H1 (cell line): ENCODE measurements around the gene OCEL1. TPM values are rescaled to one million over a fixed set of nuclear protein-coding genes. Genes with fewer than 3 reads are reported as not detected.

Experiments
- BACH1 ChIP-seq: IDR thresholded peaks from 2 replicates; pipeline ENCODE4 v1.6.1; 2012; ENCODE audit warnings: low read length, improper control_type of control experiment
- CBX5 ChIP-seq: fragments of 300-800, 300-1000 bp; sonication (generic); IDR thresholded peaks from 2 replicates; pipeline ENCODE4 v1.7.1; 2016; ENCODE audit warnings: antibody characterized with exemption, low read length, low read depth
- CBX8 ChIP-seq: fragments of 300-800, 300-1000 bp; sonication (generic); IDR thresholded peaks from 2 replicates; pipeline ENCODE4 v1.7.1; 2016; ENCODE audit warnings: low read depth, low read length, borderline replicate concordance
- EGR1 ChIP-seq: IDR thresholded peaks from 2 replicates; pipeline ENCODE4 v1.6.1; 2011; ENCODE audit warnings: low read depth, low read length, borderline replicate concordance
- KDM1A ChIP-seq: fragments of 200-600, 300-600 bp; sonication (generic); IDR thresholded peaks from 2 replicates; pipeline ENCODE4 v1.7.1; 2016; ENCODE audit warnings: mild to moderate bottlenecking, low read length, borderline replicate concordance
- RXRA ChIP-seq: IDR thresholded peaks from 2 replicates; pipeline ENCODE4 v1.6.1; 2011; ENCODE audit warnings: low read depth, mild to moderate bottlenecking, low read length, moderate library complexity; ENCODE audit not compliant: insufficient read depth
- SIN3A ChIP-seq, 2 experiments: IDR thresholded peaks in 1 of 2; conservative IDR thresholded peaks in 1 of 2; 2 replicates each; pipeline ENCODE4 v1.6.1; 2011 to 2012; ENCODE audit warnings: low read length in 2 of 2, improper control_type of control experiment in 1 of 2, low read depth in 1 of 2, mild to moderate bottlenecking in 1 of 2
- SIRT6 ChIP-seq: IDR thresholded peaks from one replicate; pipeline ENCODE4 v1.7.1; 2012; ENCODE audit warnings: low read length, inconsistent platforms
- SP4 ChIP-seq: IDR thresholded peaks from 2 replicates; pipeline ENCODE4 v1.6.1; 2012; ENCODE audit warnings: low read length, inconsistent platforms
- ZNF274 ChIP-seq: IDR thresholded peaks from 2 replicates; pipeline ENCODE4 v1.7.0; 2012; ENCODE audit warnings: low read length, borderline replicate concordance; ENCODE audit errors: extremely low read depth
- polyA plus RNA-seq, 7 experiments: library from polyadenylated mRNA; depleted of rRNA in 3 of 7; stranded (reverse) in 5 of 7; unstranded in 2 of 7; fragments of >200 nt in 5 of 7; fragments of 200-250 nt in 2 of 7; gene quantifications; 1 replicate in 5 of 7; 2 replicates in 1 of 7; 4 replicates in 1 of 7; pipeline versions ENCODE4 v1.2.1 to v1.2.3, GENCODE V29; 2011 to 2013; ENCODE audit warnings: missing spikeins in 2 of 7, mixed read lengths in 2 of 7
- total RNA-seq: library from RNA; stranded (reverse); fragmentation: NEBNext Ultra II Directional; extraction: Animal tissue kit (Norgen Biotek cat#: 25700); gene quantifications from 2 replicates; pipeline ENCODE4 v1.2.1, GENCODE V29; 2021
- TF ChIP-seq, protein P1 (sequence below): fragments of 300-600 bp; sonication (generic); IDR thresholded peaks from 2 replicates; pipeline ENCODE4 v1.7.1; 2012; ENCODE audit warnings: low read length, moderate library complexity, mild to moderate bottlenecking, inconsistent platforms; ENCODE audit not compliant: insufficient replicate concordance

Gene OCEL1
- total and polyA plus RNA-seq, 2 of the 8 experiments (the other 6 are each of a cell fraction or from before 2014, with no cell fraction given): 13.3 to 32.6 TPM

DNA sequence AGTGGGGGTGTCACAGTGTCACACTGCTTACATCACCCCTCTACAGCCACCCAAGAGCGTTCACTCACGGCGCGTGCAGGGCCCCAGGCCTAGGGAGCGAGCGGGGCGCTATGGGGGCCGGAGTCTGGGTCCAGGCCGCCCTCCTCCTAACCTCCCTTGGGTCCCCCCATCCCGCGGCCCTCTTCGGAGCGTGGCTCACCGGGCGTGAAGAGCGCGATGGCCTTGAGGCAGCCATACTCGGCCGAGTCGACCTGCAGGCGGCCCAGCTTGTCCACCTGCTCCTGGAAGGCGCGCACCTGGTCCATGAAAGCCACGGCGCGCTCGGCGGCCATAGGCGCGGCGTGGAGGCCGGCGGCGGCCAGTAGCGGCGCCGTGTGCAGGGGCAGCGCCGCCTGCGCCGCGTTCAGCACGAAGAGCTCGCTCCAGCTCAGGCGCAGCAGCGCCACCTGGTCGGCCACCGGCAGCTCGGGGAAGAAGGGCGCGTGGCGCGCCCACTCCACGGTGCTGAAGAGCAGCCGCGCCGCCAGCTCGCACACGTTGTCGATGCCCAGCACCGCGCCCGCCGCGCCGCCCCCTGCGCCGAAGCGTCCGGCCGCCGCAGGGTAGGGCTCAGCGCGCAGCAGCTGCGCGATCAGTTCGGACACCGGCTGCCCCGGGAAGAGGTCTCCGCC lies 9.4 kb downstream of the OCEL1 start (continued):
- TF ChIP-seq, protein P1, sequence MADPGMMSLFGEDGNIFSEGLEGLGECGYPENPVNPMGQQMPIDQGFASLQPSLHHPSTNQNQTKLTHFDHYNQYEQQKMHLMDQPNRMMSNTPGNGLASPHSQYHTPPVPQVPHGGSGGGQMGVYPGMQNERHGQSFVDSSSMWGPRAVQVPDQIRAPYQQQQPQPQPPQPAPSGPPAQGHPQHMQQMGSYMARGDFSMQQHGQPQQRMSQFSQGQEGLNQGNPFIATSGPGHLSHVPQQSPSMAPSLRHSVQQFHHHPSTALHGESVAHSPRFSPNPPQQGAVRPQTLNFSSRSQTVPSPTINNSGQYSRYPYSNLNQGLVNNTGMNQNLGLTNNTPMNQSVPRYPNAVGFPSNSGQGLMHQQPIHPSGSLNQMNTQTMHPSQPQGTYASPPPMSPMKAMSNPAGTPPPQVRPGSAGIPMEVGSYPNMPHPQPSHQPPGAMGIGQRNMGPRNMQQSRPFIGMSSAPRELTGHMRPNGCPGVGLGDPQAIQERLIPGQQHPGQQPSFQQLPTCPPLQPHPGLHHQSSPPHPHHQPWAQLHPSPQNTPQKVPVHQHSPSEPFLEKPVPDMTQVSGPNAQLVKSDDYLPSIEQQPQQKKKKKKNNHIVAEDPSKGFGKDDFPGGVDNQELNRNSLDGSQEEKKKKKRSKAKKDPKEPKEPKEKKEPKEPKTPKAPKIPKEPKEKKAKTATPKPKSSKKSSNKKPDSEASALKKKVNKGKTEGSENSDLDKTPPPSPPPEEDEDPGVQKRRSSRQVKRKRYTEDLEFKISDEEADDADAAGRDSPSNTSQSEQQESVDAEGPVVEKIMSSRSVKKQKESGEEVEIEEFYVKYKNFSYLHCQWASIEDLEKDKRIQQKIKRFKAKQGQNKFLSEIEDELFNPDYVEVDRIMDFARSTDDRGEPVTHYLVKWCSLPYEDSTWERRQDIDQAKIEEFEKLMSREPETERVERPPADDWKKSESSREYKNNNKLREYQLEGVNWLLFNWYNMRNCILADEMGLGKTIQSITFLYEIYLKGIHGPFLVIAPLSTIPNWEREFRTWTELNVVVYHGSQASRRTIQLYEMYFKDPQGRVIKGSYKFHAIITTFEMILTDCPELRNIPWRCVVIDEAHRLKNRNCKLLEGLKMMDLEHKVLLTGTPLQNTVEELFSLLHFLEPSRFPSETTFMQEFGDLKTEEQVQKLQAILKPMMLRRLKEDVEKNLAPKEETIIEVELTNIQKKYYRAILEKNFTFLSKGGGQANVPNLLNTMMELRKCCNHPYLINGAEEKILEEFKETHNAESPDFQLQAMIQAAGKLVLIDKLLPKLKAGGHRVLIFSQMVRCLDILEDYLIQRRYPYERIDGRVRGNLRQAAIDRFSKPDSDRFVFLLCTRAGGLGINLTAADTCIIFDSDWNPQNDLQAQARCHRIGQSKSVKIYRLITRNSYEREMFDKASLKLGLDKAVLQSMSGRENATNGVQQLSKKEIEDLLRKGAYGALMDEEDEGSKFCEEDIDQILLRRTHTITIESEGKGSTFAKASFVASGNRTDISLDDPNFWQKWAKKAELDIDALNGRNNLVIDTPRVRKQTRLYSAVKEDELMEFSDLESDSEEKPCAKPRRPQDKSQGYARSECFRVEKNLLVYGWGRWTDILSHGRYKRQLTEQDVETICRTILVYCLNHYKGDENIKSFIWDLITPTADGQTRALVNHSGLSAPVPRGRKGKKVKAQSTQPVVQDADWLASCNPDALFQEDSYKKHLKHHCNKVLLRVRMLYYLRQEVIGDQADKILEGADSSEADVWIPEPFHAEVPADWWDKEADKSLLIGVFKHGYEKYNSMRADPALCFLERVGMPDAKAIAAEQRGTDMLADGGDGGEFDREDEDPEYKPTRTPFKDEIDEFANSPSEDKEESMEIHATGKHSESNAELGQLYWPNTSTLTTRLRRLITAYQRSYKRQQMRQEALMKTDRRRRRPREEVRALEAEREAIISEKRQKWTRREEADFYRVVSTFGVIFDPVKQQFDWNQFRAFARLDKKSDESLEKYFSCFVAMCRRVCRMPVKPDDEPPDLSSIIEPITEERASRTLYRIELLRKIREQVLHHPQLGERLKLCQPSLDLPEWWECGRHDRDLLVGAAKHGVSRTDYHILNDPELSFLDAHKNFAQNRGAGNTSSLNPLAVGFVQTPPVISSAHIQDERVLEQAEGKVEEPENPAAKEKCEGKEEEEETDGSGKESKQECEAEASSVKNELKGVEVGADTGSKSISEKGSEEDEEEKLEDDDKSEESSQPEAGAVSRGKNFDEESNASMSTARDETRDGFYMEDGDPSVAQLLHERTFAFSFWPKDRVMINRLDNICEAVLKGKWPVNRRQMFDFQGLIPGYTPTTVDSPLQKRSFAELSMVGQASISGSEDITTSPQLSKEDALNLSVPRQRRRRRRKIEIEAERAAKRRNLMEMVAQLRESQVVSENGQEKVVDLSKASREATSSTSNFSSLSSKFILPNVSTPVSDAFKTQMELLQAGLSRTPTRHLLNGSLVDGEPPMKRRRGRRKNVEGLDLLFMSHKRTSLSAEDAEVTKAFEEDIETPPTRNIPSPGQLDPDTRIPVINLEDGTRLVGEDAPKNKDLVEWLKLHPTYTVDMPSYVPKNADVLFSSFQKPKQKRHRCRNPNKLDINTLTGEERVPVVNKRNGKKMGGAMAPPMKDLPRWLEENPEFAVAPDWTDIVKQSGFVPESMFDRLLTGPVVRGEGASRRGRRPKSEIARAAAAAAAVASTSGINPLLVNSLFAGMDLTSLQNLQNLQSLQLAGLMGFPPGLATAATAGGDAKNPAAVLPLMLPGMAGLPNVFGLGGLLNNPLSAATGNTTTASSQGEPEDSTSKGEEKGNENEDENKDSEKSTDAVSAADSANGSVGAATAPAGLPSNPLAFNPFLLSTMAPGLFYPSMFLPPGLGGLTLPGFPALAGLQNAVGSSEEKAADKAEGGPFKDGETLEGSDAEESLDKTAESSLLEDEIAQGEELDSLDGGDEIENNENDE: no peak
- no peak for TF ChIP-seq SIRT6
- no peak for TF ChIP-seq SP4
- no peak for TF ChIP-seq ZNF274
- no peak for TF ChIP-seq CBX5
- TF ChIP-seq BACH1: peak; percentile 86
- TF ChIP-seq CBX8: no peak
- no peak for TF ChIP-seq EGR1
- TF ChIP-seq KDM1A: no peak
- no peak for TF ChIP-seq RXRA
- TF ChIP-seq SIN3A (conservative IDR thresholded peaks at IDR 0.05 in 1 of 2, IDR thresholded peaks at IDR 0.05 in 1 of 2; ENCODE audit: low read depth in 1 of 2, low read length in 2 of 2): peak; percentile 71 to 76; a peak in 2 of 4 replicates
